ENCODE measurements around the gene CBLC. TPM values are rescaled to one million over a fixed set of nuclear protein-coding genes. Genes with fewer than 3 reads are reported as not detected.

Gene CBLC
- total RNA-seq, 2 experiments from 2014 or later, result not detected

DNA sequence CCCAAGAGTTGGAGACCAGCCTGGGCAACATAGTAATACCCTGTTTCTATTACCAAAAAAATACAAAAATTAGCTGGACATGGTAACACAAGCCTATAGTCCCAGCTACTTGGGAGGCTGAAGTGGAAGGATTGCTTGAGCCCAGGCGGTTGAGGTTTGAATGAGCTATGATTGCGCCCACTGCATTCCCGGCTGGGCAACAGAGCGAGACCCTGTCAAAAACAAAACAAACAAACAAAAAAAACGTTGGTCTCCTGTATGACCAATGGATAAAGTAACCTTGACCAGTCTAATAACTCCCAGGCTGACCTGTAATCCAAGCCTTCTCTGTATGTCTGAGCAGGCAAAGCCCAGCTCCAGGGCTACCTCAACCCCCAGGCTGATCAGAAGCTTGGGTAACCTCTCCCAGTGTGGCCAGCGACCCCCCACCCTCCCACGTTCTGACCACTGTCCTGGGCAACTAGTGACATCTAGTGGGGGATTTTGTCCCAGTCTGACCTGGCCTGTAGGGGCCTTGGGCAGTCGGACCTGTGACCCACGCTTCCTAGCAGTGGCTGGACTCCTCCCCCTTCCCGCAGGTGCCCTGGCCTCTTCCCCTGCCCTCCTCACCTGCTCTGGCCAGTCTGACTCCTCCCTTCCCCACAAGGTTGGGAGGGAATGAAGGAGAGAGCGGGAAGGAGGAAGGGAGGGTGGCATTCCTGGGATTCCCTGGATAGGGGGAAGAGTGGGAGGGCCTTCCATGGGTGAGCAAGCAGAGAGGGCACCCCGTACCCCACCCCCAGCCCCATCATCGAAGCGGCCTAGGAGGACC lies 30.2 kb downstream of the CBLC start:
- Histone ChIP-seq H3K9me3 (ENCODE audit: control insufficient read depth in 1 of 2, insufficient read depth in 1 of 2, low read length in 2 of 2) (peaks cover 0 to 17% of the 10 kb centered on the region in 2 experiments), H3K27me3 (ENCODE audit: control insufficient read depth in 1 of 2, insufficient read depth in 2 of 2, low read length in 2 of 2) (peaks cover 17 to 29% of the 10 kb centered on the region in 2 experiments), H3K27ac (ENCODE audit: low read depth in 1 of 2, low read length in 2 of 2) (no peak overlapping the region), H3K4me1 (ENCODE audit: insufficient read depth, low read length) (peaks cover 6% of the 10 kb centered on the region), H3K36me3 (ENCODE audit: insufficient read depth, low read length) (no peaks in the 10 kb centered on the region), H3K4me3 (ENCODE audit: low read length) (no peak overlapping the region)
- Mint-ChIP-seq H3K9me3 (no peaks in the 10 kb centered on the region), H3K4me1 (ENCODE audit: low read depth) (no peaks in the 10 kb centered on the region), H3K36me3 (ENCODE audit: low read depth) (no peaks in the 10 kb centered on the region), H3K27me3 (peaks cover 39% of the 10 kb centered on the region), H3K27ac (no peak overlapping the region), H3K4me3 (no peak overlapping the region)
- ChIA-PET CTCF (no interaction called here), POLR2A (no interaction called here)
- DNase-seq (no peak), ATAC-seq (ENCODE audit: poor library complexity) (no peak)
- intact Hi-C loops (cut with DNase I, micrococcal nuclease), result no loop called here
- TF ChIP-seq, protein P1, sequence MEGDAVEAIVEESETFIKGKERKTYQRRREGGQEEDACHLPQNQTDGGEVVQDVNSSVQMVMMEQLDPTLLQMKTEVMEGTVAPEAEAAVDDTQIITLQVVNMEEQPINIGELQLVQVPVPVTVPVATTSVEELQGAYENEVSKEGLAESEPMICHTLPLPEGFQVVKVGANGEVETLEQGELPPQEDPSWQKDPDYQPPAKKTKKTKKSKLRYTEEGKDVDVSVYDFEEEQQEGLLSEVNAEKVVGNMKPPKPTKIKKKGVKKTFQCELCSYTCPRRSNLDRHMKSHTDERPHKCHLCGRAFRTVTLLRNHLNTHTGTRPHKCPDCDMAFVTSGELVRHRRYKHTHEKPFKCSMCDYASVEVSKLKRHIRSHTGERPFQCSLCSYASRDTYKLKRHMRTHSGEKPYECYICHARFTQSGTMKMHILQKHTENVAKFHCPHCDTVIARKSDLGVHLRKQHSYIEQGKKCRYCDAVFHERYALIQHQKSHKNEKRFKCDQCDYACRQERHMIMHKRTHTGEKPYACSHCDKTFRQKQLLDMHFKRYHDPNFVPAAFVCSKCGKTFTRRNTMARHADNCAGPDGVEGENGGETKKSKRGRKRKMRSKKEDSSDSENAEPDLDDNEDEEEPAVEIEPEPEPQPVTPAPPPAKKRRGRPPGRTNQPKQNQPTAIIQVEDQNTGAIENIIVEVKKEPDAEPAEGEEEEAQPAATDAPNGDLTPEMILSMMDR (IDR thresholded peaks at IDR 0.05), result no peak

DNA sequence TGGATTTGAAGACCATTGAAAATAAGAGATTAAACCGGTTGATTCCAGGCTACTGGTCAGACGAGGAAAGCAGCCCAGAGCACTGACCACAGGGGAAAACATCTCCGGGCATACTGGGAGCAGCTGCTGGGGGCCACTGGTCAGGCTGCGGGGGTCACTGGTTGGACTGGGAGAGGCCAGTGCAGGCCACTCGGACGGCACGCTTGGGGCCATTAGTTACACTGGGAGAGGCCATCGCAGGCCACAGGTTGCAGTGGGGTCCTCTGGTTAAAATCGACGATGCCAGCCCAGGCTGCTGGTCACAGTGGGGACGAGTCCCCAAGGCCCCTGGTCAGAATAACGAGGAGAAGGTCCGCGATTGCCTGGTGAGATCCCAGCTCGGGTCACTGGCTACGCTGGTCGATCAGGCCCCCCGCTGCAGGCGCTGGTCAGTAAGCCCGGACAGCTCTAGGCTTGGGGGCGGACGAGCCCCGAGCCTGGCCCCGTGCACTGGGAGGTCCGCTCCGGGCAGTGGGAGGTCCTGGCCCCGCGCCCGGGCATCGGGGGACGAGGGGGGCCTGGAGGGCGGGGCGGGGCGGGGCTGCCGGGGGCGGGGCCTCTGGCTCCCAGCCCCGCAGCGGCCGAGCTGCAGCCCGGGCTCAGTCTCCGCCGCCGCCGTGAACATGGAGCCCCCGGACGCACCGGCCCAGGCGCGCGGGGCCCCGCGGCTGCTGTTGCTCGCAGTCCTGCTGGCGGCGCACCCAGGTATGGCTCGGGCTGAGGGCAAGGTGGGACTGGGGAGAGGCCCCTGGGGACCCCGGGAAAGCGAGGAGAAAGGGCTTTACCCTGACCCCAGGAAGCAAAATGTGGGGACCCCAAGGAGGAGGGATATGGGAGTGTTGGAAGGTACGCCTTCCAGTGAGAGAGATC lies 31.0 kb downstream of the CBLC start, which contains the start of gene BCAM:
BCAM (plus strand) TSS at position 641 of the 909 bp plus-strand sequence; CDS start at position 663, 22 bp downstream.
- TF ChIP-seq, protein P1 (IDR thresholded peaks at IDR 0.05), result no peak
- Mint-ChIP-seq H3K36me3 (ENCODE audit: low read depth) (no peaks in the 10 kb centered on the region), H3K27ac (no peak within 1 kb of the TSS), H3K27me3 (peaks cover 42% of the 10 kb centered on the region), H3K4me3 (no peak within 1 kb of the TSS), H3K9me3 (no peaks in the 10 kb centered on the region), H3K4me1 (ENCODE audit: low read depth) (no peaks in the 10 kb centered on the region)
- Histone ChIP-seq H3K4me1 (ENCODE audit: insufficient read depth, low read length) (peaks cover 6% of the 10 kb centered on the region), H3K27ac (ENCODE audit: low read depth in 1 of 2, low read length in 2 of 2) (no peak within 1 kb of the TSS), H3K27me3 (ENCODE audit: control insufficient read depth in 1 of 2, insufficient read depth in 2 of 2, low read length in 2 of 2) (peaks cover 17 to 29% of the 10 kb centered on the region in 2 experiments), H3K36me3 (ENCODE audit: insufficient read depth, low read length) (no peaks in the 10 kb centered on the region), H3K9me3 (ENCODE audit: control insufficient read depth in 1 of 2, insufficient read depth in 1 of 2, low read length in 2 of 2) (peaks cover 0 to 15% of the 10 kb centered on the region in 2 experiments), H3K4me3 (ENCODE audit: low read length) (no peak within 1 kb of the TSS)
- no peak for ATAC-seq (ENCODE audit: poor library complexity)
- intact Hi-C loops (cut with DNase I, micrococcal nuclease), result no loop called here
- CTCF ChIA-PET, result no interaction called here
- POLR2A ChIA-PET, result no interaction called here
- DNase-seq, result peak in 2 of 14 experiments; percentile 23 to 28

DNA sequence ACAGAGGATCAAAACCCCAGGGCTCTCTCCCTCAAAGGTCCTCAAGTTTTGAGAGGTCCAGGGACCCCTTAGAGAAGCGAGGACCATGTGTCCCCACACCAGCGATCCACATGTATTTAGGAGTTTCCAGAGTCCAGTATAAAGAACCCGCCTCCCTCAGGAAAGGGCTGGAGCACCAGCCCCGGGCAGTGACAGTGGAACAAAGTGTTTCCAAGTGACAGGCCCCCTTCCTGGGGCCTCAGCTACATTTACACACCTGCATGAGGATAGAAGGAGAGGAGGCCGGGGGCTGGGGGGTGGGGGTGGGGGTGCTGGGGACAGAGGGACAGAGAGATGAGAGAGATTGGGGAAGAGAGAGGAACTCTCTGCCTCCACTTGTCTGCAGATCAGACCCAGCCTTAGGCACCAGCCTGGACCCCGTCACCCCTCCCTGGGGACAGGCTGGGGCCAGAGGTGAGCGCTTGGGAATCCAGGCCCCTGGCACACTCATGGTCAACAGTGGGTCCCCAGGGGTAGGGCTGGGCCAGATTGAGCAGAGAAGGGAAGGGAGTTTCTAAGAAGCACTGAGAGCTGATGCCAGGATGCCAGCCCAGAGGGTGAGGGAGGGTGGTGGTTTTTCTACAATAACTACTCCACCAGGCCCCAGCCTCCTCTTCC lies 32.0 kb downstream of the CBLC start:
- Mint-ChIP-seq H3K27me3 (peaks cover 46% of the 10 kb centered on the region), H3K36me3 (ENCODE audit: low read depth) (no peaks in the 10 kb centered on the region), H3K27ac (no peak overlapping the region), H3K4me1 (ENCODE audit: low read depth) (no peaks in the 10 kb centered on the region), H3K9me3 (no peaks in the 10 kb centered on the region), H3K4me3 (no peak overlapping the region)
- ChIA-PET POLR2A (no interaction called here), CTCF (no interaction called here)
- Histone ChIP-seq H3K36me3 (ENCODE audit: insufficient read depth, low read length) (no peaks in the 10 kb centered on the region), H3K27ac (ENCODE audit: low read depth in 1 of 2, low read length in 2 of 2) (no peak overlapping the region), H3K4me3 (ENCODE audit: low read length) (no peak overlapping the region), H3K9me3 (ENCODE audit: control insufficient read depth in 1 of 2, insufficient read depth in 1 of 2, low read length in 2 of 2) (peaks cover 0 to 10% of the 10 kb centered on the region in 2 experiments), H3K27me3 (ENCODE audit: control insufficient read depth in 1 of 2, insufficient read depth in 2 of 2, low read length in 2 of 2) (peaks cover 17 to 29% of the 10 kb centered on the region in 2 experiments), H3K4me1 (ENCODE audit: insufficient read depth, low read length) (peaks cover 6% of the 10 kb centered on the region)
- intact Hi-C loops (cut with DNase I, micrococcal nuclease), result no loop called here
- TF ChIP-seq, protein P1 (IDR thresholded peaks at IDR 0.05), result no peak
- ATAC-seq (ENCODE audit: poor library complexity) (no peak), DNase-seq (no peak)

All from CD4-positive, alpha-beta T cell (primary cell).